ENCODE results near the gene DHDDS.

The DHDDS gene

GRCh38 chr1:26387447-26387846, 44.7 kb upstream of the DHDDS start (continued):
- 0 out of 2 replicates have a peak, but pooled peaks have one; percentile 9 for TF ChIP-seq ATF2 (tag by site-specific recombination; IDR thresholded peaks at IDR 0.05; ENCODE audit: low read depth)
- no peak for TF ChIP-seq ZNF266 (tag by site-specific recombination; IDR thresholded peaks at IDR 0.05; ENCODE audit: low read depth)
- no peak for TF ChIP-seq ZNF830 (tag by site-specific recombination; IDR thresholded peaks at IDR 0.05; ENCODE audit: low read depth)
- TF ChIP-seq HOXC10 (CRISPR knock-in tag; IDR thresholded peaks at IDR 0.05) = no peak
- no peak for TF ChIP-seq SP3 (tag by site-specific recombination; IDR thresholded peaks at IDR 0.05)
- no peak for TF ChIP-seq RBAK (tag by site-specific recombination; IDR thresholded peaks at IDR 0.05)
- TF ChIP-seq ZNF561 (tag by site-specific recombination; IDR thresholded peaks at IDR 0.05; ENCODE audit: borderline replicate concordance) = no peak
- no peak for TF ChIP-seq ZNF580 (tag by site-specific recombination; IDR thresholded peaks at IDR 0.05)
- peak; percentile 67; the same call in 1 of the 2 replicates for TF ChIP-seq PATZ1 (tag by site-specific recombination; IDR thresholded peaks at IDR 0.05)
- TF ChIP-seq IKZF3 (tag by site-specific recombination; IDR thresholded peaks at IDR 0.05) = peak; percentile 31; the same call in 1 of the 2 replicates
- no peak for TF ChIP-seq ZSCAN30 (tag by site-specific recombination; IDR thresholded peaks at IDR 0.05)
- TF ChIP-seq ZSCAN18 (tag by site-specific recombination; IDR thresholded peaks at IDR 0.05) = no peak
- TF ChIP-seq ZNF645 (tag by site-specific recombination; IDR thresholded peaks at IDR 0.05) = no peak
- TF ChIP-seq ZNF354C (tag by site-specific recombination; IDR thresholded peaks at IDR 0.05; ENCODE audit: borderline replicate concordance, low read depth) = no peak
- TF ChIP-seq ZFP41 (tag by site-specific recombination; IDR thresholded peaks at IDR 0.05; ENCODE audit: borderline replicate concordance) = no peak
- TF ChIP-seq ZNF692 (tag by site-specific recombination; IDR thresholded peaks at IDR 0.05) = no peak
- no peak for TF ChIP-seq ZNF704 (tag by site-specific recombination; IDR thresholded peaks at IDR 0.05)
- no peak for TF ChIP-seq ZNF140 (tag by site-specific recombination; IDR thresholded peaks at IDR 0.05)
- TF ChIP-seq PRDM10 (tag by site-specific recombination; IDR thresholded peaks at IDR 0.05) = peak; percentile 57
- TF ChIP-seq ZNF791 (tag by site-specific recombination; IDR thresholded peaks at IDR 0.05) = no peak
- no peak for TF ChIP-seq ZNF558 (tag by site-specific recombination; IDR thresholded peaks at IDR 0.05)
- TF ChIP-seq ZNF148 (tag by site-specific recombination; IDR thresholded peaks at IDR 0.05; ENCODE audit: borderline replicate concordance) = no peak
- no peak for TF ChIP-seq ZNF175 (tag by site-specific recombination; IDR thresholded peaks at IDR 0.05)
- no peak; the same call in 1 of the 2 replicates for TF ChIP-seq ZNF843 (tag by site-specific recombination; IDR thresholded peaks at IDR 0.05)
- no peak for TF ChIP-seq ZNF701 (tag by site-specific recombination; IDR thresholded peaks at IDR 0.05)

Data from HEK293 (cell line).